Astrocyte of the hippocampus (primary cell): Measurements from ENCODE around the gene HLA-DRA.

Experiments
- DNase-seq: peaks from one replicate; pipeline ENCODE4 v3.0.0; 2011; ENCODE audit warnings: low read depth, low spot score

Gene HLA-DRA

GRCh38 chr6:32475392-32476206 lies 35.9 kb downstream of the HLA-DRA start:
- no peak for DNase-seq

GRCh38 chr6:32483968-32484613 lies 44.4 kb downstream of the HLA-DRA start:
- no peak for DNase-seq

- no peak for DNase-seq
These were observed 44.9 kb downstream of the HLA-DRA start for GRCh38 chr6:32484614-32484998.

- DNase-seq = no peak
These were observed 48.4 kb downstream of the HLA-DRA start for GRCh38 chr6:32488083-32488482.

GRCh38 chr6:32491700-32492099 lies 52.0 kb downstream of the HLA-DRA start:
- DNase-seq = no peak

- no peak for DNase-seq
These were observed 52.7 kb downstream of the HLA-DRA start for GRCh38 chr6:32492351-32492750.
